Activated CD4-positive, alpha-beta T cell treated with anti-CD3 and anti-CD28 coated beads, Interleukin-2, Interleukin-4, amounts not matched to agents 100 ng/mL and 50 ng/mL, durations not matched to agents 16 hours and 8 hours (primary cell): Measurements from ENCODE around the gene PRMT2.
"Not testable (repeated sequence)": the region's sequence is repeated elsewhere in the genome, so short reads cannot be mapped to it uniquely, and the experiment has no call there.

Source experiments
- DNase-seq: peaks from one replicate; pipeline ENCODE4 v3.0.0-alpha.2; 2020; ENCODE audit warnings: low spot score

PRMT2 gene

GRCh38 chr21:46668904-46669303 is 33.4 kb downstream of the PRMT2 start:
- DNase-seq: not testable (repeated sequence)

DNA sequence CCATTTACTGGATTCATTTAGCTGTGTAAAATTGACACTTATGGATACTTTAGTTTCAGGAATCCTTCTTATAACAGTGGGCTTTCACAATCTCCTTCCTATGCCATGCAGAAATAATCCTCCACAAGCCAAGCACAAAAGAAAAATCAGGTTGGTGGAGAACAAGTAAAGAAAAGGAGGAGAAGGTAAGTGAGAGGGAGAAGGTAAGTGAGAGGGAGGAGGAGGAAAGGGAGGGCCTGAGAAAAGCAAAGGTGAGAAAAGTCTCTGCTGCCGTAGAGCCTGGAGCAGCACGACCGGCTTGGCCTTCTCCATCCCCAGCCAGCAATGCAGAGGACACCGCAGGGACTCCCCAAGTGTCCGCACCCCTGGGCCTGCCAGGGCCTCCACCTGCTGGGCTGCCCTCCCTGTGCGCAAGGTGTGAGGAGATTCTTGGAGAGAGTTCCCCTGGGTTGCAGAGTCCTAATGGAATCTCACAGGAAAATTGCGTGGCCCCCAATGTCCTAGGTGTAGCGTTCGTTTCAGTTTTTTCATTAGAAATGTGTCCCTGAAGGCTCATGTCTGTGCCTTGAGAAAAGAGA is 39.0 kb downstream of the PRMT2 start:
- no peak for DNase-seq

- no peak for DNase-seq
Measured at GRCh38 chr21:46675595-46676280, 40.3 kb downstream of the PRMT2 start.

DNA sequence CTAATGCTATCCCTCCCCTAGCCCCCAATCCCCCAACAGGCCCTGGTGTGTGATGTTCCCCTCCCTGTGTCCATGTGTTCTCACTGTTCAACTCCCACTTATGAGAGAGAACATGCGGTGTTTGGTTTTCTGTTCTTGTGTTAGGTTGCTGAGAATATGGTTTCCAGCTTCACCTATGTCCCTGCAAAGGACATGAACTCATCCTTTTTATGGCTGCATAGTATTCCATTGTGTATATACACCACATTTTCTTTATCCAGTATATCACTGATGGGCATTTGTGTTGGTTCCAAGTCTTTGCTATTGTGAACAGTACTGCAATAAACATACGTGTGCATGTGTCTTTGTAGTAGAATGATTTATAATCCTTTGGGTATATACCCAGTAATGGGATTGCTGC is 41.1 kb downstream of the PRMT2 start:
- not testable (repeated sequence) for DNase-seq

- not testable (repeated sequence) for DNase-seq
Measured at GRCh38 chr21:46681593-46681992, 46.1 kb downstream of the PRMT2 start.

GRCh38 chr21:46698652-46699051 is 63.2 kb downstream of the PRMT2 start:
- DNase-seq: not testable (repeated sequence)

DNA sequence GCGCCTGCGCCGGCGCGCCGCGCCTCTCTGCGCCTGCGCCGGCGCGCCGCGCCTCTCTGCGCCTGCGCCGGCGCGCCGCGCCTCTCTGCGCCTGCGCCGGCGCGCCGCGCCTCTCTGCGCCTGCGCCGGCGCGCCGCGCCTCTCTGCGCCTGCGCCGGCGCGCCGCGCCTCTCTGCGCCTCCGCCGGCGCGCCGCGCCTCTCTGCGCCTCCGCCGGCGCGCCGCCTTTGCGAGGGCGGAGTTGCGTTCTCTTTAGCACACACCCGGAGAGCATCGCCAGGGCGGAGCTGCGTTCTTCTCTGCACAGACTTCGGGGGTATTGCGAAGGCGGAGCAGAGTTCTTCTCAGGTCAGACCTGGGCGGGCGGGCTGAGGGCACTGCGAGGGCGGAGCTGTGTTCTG is 63.6 kb downstream of the PRMT2 start:
- not testable (repeated sequence) for DNase-seq
